HG02759 (cell line): ENCODE measurements around the gene CATSPERD.
"Not testable (repeated sequence)": the region's sequence is repeated elsewhere in the genome, so short reads cannot be mapped to it uniquely, and the experiment has no call there.

ENCODE experiments used
- ATAC-seq: cut with Tn5 transposase; IDR thresholded peaks from one replicate; pipeline ENCODE4 v1.9.1; 2021; ENCODE audit warnings: mild to moderate bottlenecking, moderate library complexity; ENCODE audit not compliant: unreplicated experiment

The CATSPERD gene

GRCh38 chr19:5684694-5685430 is 35.6 kb upstream of the CATSPERD start:
- no peak for ATAC-seq

DNA sequence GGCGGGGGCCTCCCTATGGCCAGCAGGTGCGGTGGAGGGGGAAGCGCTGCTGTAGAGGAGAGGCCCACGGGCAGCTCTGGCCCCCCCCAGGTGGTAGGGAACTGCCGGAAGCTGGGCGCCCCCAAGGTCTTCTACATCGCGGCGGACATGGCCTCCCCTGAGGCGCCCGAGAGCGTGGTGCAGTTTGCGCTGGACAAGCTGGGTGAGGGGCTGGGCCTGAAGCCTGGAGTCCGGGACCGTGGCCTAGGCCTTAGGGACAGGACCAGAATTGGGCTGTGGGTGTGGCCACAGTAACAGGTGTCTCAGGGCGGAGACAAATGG is 34.2 kb upstream of the CATSPERD start:
- ATAC-seq, result no peak

- peak; percentile 62 for ATAC-seq
These were observed 33.6 kb upstream of the CATSPERD start for GRCh38 chr19:5686647-5687359.

DNA sequence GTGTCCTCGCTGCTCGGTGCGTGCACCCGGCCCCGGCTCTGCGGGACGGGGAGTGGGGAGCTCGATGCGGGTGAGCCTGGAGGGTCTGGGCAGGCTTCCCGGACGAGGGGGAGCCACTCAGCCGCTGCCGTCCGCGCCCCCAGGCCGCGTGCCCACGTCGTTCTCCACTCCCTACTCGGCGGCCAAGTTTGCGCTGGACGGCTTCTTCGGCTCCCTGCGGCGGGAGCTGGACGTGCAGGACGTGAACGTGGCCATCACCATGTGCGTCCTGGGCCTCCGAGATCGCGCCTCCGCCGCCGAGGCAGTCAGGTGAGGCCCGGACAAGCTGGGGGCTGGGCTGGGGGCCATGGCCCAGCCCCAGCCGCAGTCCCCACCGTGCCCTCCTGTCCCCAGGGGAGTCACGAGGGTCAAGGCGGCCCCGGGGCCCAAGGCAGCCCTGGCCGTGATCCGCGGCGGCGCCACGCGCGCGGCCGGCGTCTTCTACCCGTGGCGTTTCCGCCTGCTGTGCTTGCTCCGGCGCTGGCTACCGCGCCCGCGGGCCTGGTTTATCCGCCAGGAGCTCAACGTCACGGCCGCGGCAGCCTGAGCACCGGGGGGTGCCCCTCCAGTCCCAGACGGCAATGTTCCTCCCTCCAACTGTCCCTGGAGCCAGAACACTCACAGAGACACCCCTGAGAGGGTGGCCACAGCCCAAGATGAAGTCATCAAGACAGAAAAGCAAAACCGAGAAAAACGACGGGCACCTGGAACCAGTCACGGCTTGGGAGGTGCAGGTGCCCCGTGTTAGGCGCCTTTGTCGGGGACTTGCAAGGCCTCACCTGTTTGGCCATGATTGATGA is 32.9 kb upstream of the CATSPERD start:
- ATAC-seq, result no peak

DNA sequence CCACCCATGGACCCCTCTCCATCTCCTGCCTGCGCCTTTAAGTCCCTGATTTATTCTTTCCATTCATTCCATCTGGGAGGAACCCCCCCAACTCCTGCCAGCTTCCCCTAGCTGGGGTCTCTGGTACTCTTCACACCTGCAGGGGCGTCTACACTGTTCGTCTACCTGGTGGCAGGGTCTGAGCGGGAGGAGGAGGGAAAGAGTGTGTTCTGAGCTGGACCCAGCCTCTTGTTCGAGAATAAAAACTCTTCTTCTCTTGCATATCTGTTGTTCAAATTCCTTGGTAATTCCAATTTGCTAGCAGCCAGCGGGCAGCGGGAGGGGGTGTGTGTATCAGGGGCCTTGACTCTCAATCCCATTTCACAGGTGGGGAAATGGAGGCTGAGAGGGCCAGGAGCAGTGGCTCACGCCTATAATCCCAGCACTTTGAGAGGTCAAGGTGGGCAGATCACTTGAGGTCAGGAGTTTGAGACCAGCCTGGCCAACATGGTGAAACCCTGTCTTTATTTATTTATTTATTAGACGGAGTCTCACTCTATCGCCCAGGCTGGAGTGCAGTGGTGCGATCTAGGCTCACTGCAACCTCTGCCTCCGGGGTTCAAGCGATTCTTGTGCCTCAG is 32.1 kb upstream of the CATSPERD start:
- ATAC-seq, result not testable (repeated sequence)

GRCh38 chr19:5690125-5690954 is 30.1 kb upstream of the CATSPERD start, which contains the start of gene RPL36:
TSS of gene RPL36 (plus strand) at chr19:5690295. CDS start at chr19:5690508, 213 bp downstream.
- peak; percentile 51 for ATAC-seq

GRCh38 chr19:5690955-5691821 is 29.2 kb upstream of the CATSPERD start:
- no peak for ATAC-seq

- no peak for ATAC-seq
These were observed 28.4 kb upstream of the CATSPERD start for GRCh38 chr19:5691822-5692722.

- ATAC-seq, result no peak
These were observed 27.7 kb upstream of the CATSPERD start for GRCh38 chr19:5692723-5693194.

GRCh38 chr19:5693195-5694166 is 27.0 kb upstream of the CATSPERD start:
- ATAC-seq, result no peak

GRCh38 chr19:5694167-5694955 is 26.1 kb upstream of the CATSPERD start:
- no peak for ATAC-seq

DNA sequence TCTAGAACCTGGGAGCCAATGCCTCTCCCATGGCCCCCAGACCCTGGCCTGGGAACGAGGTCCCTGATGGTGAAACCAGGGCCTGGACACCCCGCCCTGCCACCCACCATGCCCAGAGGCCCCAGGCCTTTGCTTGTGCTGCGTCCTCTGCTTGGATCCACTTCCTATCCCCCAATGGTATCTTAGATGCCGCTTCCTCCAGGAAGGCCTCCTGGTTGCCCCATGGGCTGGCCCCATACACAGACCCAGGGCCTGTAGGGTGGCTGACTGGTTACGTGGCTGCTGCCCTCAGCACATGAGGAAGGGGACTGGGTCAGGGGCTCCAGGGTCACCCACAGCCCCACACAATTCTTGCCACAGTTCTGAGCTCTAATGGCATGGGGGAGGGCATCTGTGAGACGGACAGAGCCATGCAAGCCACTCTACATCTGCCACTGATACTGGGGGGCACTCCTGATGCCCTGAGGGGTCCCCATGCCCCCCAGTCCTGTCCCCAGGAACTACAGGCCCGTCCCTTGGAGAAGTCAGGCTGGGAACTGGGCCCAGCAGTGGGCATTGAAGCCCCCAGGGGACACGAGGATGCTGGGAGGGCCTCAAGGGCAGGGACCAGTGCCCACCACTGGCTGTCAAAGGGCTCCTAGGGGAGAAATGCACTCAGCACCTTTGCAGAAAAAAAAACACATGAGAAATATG is 25.3 kb upstream of the CATSPERD start:
- ATAC-seq, result no peak

- no peak for ATAC-seq
These were observed 24.7 kb upstream of the CATSPERD start for GRCh38 chr19:5695649-5696195.

DNA sequence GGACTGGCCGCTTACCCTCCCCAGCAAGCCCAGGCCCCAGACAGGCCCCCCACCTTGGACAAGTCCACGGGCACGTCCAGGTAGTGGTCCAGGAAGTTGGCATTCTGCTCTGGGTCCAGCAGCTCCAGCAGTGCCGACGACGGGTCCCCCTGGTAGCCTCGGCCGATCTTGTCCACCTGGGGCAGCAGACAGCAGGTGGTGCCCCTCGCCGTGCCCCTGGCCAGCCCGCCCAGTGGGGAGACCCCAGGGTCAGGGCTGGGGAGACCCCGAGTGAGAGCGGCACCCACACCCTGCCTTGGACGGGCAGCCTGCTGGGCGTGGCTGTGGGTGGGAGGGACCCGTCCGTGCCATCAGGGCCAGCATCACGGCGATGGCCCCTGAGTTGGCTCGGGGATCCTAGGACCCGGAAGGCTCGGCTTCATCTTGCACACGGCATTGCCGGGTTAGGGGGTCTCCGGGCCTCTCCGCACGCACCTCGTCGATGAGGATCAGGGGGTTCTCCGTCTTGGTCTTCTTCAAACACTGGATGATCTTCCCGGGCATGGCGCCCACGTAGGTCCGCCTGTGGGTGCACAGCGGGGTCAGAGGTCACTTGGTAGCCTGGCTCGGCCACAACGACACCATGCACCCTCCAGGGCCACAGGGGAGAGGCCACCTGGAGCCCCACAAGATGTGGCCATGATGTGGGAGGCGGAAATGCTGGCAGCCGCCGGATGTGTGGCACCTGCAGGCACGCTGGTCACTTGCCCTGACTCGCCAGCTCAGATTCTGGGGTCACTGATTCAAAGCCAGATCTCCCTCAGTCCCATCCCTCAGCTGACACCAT is 24.0 kb upstream of the CATSPERD start:
- ATAC-seq, result no peak
